Measurements from ENCODE around the gene ZHX3.
"Not testable (repeated sequence)": the region's sequence is repeated elsewhere in the genome, so short reads cannot be mapped to it uniquely, and the experiment has no call there.

Gene ZHX3

DNA sequence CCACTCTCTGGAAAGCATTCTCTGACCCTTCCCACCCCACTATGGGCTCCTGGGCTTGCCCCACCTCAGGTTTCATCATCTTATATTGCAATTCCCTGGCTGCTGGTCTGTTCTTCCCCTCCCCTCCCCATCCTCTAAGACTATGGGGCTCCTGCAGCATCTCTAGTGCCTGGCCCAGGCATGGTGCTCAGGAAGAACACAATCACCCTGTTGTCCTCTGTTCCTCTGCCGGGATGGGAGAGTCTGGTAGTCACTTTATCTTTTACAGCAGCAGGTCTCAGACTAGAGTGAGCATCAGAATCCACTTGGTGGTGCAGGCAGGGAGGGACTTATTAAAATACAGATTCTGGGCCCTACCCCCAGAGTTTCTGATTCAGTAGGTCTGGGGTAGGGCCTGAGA, 18.1 kb upstream of the ZHX3 start:
- in situ Hi-C loops (cut with MboI; ENCODE audit: low sequenced_read_pairs): loop anchor here (25.0 kb wide), 1 partner anchor 348 kb away; no protein-coding TSS in a partner anchor

- in situ Hi-C loops (cut with MboI; ENCODE audit: low sequenced_read_pairs): loop anchor here (25.0 kb wide), 1 partner anchor 347 kb away; no protein-coding TSS in a partner anchor
These were observed 17.2 kb upstream of the ZHX3 start for GRCh38 chr20:41334443-41335421.

DNA sequence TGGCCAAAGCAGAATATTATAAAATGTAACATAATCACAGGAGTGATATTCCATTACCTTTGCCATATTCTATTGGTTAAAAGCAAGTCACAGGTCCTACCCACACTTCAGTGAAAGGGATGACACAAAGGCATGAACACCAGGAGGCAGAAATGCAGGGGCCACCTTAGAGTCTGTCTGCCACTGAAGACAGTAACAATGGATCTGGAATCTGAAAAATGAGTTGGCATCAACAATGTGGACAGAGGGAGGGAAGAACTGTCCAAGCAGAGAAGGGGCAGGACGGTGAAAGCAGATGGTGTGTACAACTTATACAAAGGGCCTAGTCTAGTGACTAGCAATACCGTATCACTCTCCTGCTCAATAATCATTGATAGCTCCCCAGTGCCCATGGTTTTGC, 16.5 kb upstream of the ZHX3 start:
- in situ Hi-C loops (cut with MboI; ENCODE audit: low sequenced_read_pairs): loop anchor here (25.0 kb wide), 1 partner anchor 347 kb away; no protein-coding TSS in a partner anchor

DNA sequence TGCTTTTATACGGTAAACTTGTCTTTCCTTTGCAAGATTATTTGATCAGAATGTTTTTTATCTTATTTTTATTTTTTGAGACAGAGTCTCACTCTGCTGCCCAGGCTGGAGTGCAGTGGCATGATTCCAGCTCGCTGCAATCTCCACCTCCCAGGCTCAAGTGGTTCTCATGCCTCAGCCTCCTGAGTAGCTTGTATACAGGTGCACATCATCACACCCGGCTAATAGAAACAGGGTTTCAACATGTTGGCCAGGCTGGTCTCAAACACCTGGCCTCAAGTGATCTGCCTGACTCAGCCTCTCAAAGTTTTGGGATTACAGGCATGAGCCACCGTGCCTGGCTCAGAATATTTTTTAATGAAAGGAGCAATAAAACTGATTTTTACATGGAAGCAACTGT, 14.2 kb upstream of the ZHX3 start:
- in situ Hi-C loops (cut with MboI; ENCODE audit: low sequenced_read_pairs): loop anchor here (25.0 kb wide), 1 partner anchor 344 kb away; no protein-coding TSS in a partner anchor

GRCh38 chr20:41330941-41331340, 13.4 kb upstream of the ZHX3 start:
- in situ Hi-C loops (cut with MboI; ENCODE audit: low sequenced_read_pairs): loop anchor here (25.0 kb wide), 1 partner anchor 344 kb away; no protein-coding TSS in a partner anchor

DNA sequence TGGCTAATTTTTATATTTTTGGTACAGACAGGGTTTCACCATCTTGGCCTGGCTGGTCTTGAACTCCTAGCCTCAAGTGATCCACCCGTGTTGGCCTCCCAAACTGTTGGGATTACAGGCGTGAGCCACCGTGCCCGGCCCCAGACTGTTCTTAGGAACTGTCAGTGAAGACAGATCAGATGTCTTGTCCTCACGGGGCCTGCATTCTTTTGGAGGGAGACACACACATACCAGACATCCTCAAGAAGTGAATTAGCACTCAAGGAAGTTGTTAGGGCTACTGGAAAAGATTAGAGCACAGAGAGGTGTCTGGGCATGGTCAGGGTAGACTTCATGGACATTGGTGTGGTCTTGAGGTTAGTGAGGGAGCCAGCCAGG, 12.8 kb upstream of the ZHX3 start:
- in situ Hi-C loops (cut with MboI; ENCODE audit: low sequenced_read_pairs): loop anchor here (25.0 kb wide), 1 partner anchor 343 kb away; no protein-coding TSS in a partner anchor

DNA sequence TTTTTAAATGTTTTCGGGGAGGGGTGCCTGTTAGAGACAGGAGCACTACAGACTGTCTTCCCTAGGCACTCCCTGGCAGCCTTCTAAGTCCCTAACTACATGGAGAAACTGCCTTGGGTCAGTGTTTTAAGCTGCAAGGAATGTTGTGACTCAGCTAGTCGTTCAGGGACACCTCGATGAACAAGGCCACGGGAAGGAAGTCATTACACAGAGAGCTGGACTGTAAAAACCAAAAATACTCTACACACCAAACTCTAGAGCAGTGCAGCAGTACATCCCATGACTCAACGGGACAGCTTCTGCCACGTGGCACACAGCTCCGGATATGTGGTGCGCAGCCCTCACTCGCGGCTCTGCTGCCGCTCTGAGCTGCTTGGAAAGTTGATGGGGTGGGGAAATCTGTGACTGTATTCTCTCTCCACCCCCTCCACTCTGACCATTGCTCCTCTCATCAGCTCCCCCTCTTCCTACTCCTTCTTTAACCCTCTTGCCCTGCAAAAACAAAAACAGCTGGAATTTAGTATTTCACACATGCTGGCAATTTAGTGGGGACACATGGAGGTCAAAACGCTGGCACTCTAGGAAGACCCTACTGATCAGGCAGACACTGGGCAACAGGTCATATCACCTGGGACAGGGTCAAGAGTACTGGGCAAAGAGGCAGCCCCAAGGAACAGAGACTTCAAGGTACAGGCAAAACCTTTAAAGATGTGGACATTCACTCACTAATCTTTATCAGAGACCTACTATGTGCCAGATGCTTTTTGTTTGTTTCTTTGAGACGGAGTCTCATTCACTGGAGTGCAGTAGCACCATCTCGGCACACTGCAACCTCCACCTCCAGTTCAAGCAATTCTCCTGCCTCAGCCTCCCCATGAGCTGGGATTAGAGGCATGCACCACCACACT, 12.2 kb upstream of the ZHX3 start:
- in situ Hi-C loops (cut with MboI; ENCODE audit: low sequenced_read_pairs): loop anchor here (25.0 kb wide), 1 partner anchor 342 kb away; no protein-coding TSS in a partner anchor

- in situ Hi-C loops (cut with MboI; ENCODE audit: low sequenced_read_pairs): loop anchor here (25.0 kb wide), 1 partner anchor 340 kb away; no protein-coding TSS in a partner anchor
These were observed 9.6 kb upstream of the ZHX3 start for GRCh38 chr20:41327178-41327577.

- in situ Hi-C loops (cut with MboI; ENCODE audit: low sequenced_read_pairs): no loop called here
These were observed 3.4 kb upstream of the ZHX3 start for GRCh38 chr20:41320976-41321375.

DNA sequence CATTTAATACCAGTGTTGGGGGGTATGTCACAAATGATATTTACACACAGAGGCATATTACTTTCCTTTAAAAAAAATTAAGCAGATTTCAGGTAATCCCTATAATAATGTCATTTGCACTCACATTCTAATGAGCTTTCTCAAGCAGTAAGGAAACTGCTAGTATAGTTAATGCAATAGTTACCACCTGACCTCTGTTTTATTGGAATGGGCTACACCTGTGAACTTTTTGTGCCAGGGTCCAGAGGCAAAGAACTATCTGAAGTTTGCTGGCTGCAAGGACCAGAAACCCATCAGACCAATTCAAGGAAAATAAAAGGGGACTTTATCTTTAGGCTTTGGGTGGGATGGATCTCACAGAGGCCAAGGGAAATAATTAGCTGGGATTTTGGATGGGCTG, 2.9 kb upstream of the ZHX3 start:
- in situ Hi-C loops (cut with MboI; ENCODE audit: low sequenced_read_pairs): no loop called here

GRCh38 chr20:41318271-41318649, 729 bp upstream of the ZHX3 start:
- in situ Hi-C loops (cut with MboI; ENCODE audit: low sequenced_read_pairs): no loop called here

DNA sequence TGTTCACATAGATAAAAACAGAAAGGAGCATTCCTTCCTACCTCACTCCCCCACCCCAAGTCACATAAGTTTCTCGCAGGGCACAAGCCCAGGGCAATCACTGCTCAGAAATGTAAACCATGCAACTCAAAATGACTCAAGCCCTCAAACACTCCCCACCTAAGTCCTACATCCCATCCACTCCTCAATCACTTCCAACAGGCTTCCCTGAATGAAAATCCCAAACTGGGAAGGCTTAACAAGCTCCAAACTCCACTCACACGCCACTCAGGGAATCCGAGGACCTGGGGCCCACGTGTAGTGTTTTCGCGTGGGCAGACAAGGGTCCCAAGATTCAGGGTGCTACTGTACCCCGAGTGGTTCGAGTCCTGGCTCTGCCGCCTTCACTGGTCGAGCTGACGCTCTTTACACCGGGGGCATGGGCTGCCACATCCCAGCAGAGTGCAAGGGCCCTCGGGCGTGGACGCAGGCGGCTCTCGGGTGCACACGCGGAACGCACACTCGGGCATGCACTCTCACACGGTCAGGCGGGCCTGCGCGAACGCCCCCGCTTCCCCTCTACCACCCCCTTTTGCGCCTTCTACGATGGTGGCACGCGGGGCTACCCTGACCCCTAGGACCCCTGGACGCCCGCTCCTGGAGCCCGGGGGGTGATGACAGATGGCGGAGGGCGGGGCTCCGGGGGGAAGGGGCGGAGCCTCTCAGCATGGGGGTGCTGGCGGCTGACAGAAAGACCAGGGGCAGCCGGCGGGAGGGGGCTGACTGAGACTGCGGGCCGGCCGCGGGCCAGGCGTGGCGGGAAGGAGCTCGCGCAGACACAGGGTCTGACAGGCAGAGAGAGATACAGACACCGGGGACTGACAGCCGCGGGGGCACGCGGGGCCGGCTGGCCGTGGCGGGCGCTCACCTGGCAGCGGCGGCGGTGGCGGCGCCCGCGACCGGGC, 657 bp downstream of the ZHX3 start:
- in situ Hi-C loops (cut with MboI; ENCODE audit: low sequenced_read_pairs): no loop called here

DNA sequence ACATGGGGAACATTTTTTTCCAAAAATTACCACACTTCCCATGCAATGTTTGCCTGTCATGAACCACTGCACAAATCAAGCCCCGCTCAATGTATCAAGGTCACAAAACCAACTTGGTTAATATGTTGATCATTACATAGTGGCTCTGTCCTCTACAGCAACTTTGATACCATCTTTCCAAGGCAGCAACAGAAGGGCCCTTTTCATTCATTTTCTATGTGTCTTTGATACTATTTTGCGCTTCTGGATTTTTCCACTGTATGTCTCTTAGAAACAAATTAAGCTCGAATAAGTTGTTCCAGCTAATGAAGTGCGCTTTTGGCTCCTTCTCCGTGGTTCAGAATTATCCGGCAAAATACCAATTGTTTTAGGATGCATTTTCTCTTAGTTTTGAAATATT, 1.5 kb downstream of the ZHX3 start:
- in situ Hi-C loops (cut with MboI; ENCODE audit: low sequenced_read_pairs): no loop called here

DNA sequence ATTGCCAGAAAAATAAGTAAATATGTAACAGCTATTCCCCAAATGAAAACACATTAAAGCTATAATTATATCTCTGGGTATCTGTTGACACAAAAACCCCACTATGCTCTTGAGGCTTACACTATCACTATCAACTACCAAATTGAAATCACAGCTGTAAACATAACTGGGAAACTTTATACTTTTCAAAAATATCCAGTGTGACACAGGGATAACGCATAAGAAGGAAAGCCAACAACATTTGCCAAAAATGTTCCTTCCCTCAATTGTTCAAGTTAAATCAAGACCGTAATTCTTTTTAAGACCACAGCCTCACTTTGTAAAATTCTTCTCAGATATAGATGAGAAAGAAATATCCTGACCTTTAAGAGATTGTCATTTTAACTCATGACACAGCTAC, 3.1 kb downstream of the ZHX3 start:
- in situ Hi-C loops (cut with MboI; ENCODE audit: low sequenced_read_pairs): no loop called here

GRCh38 chr20:41312009-41312408, 5.5 kb downstream of the ZHX3 start:
- in situ Hi-C loops (cut with MboI; ENCODE audit: low sequenced_read_pairs): not testable (repeated sequence)

DNA sequence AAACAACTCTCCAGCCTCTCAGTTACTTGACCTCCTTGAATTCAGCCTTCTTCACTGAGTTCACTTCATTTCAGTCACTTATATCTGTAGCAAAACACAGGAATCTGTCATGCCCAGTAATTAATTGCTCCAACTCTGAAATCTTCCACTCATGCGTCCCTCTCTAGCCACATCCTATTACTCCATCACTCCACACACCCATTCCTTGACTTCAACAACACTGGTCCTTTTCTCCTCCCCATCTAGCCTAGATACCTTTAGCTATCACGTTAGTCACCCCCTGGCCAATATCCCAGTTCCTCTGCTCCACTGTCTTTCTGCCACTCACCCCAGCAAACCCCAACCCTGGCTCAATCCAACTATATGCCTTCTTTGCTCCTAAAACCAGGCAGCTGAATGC, 7.7 kb downstream of the ZHX3 start:
- in situ Hi-C loops (cut with MboI; ENCODE audit: low sequenced_read_pairs): no loop called here

- in situ Hi-C loops (cut with MboI; ENCODE audit: low sequenced_read_pairs): no loop called here
These were observed 8.7 kb downstream of the ZHX3 start for GRCh38 chr20:41308726-41309413.

- in situ Hi-C loops (cut with MboI; ENCODE audit: low sequenced_read_pairs): no loop called here
These were observed 9.2 kb downstream of the ZHX3 start for GRCh38 chr20:41308290-41308711.

GRCh38 chr20:41307021-41307420, 10.5 kb downstream of the ZHX3 start:
- in situ Hi-C loops (cut with MboI; ENCODE audit: low sequenced_read_pairs): no loop called here
